SU-DHL-6 (cell line): ENCODE measurements around the gene PRELP.

ENCODE experiments used
- H2AFZ ChIP-seq: fragments of 200-600 bp; sonication (generic); 2 replicates; pipeline ENCODE4 v1.6.1; 2014; ENCODE audit warnings: low read depth, mild to moderate bottlenecking, moderate library complexity, mixed read lengths, antibody characterized with exemption, low read length; ENCODE audit not compliant: severe bottlenecking
- H3F3A ChIP-seq: fragments of 200-600 bp; shearing (Covaris generic); 2 replicates; pipeline ENCODE4 v1.6.0; 2016; ENCODE audit warnings: antibody characterized with exemption, mild to moderate bottlenecking; ENCODE audit not compliant: insufficient read depth
- H3K27ac ChIP-seq: fragments of 200-600 bp; sonication (generic); 2 replicates; pipeline ENCODE4 v1.5.1; 2016; ENCODE audit warnings: low read depth, mild to moderate bottlenecking, low read length, moderate library complexity, mixed read lengths
- H3K27me3 ChIP-seq: fragments of 200-600 bp; sonication (generic), shearing (Covaris generic); 2 replicates; pipeline ENCODE4 v1.6.0; 2014; ENCODE audit warnings: mild to moderate bottlenecking, low read length
- H3K36me3 ChIP-seq: fragments of 200-600 bp; sonication (generic); 2 replicates; pipeline ENCODE4 v1.6.1; 2014; ENCODE audit warnings: mild to moderate bottlenecking, low read length, mixed read lengths
- H3K4me2 ChIP-seq: fragments of 300-600, 200-600 bp; shearing (Covaris generic), sonication (generic); 2 replicates; pipeline ENCODE4 v1.6.0; 2014; ENCODE audit warnings: low read length, low read depth, mild to moderate bottlenecking; ENCODE audit not compliant: poor library complexity, severe bottlenecking
- H3K4me3 ChIP-seq: fragments of 200-600 bp; sonication (generic); 2 replicates; pipeline ENCODE4 v1.5.1; 2014; ENCODE audit warnings: antibody characterized with exemption, low read length, mild to moderate bottlenecking, mixed read lengths; ENCODE audit not compliant: insufficient read depth, poor library complexity, severe bottlenecking
- H3K79me2 ChIP-seq: fragments of 200-600 bp; sonication (generic); 2 replicates; pipeline ENCODE4 v1.6.1; 2014; ENCODE audit warnings: mild to moderate bottlenecking, low read length, moderate library complexity; ENCODE audit not compliant: insufficient read depth
- H3K9ac ChIP-seq: fragments of 200-600 bp; sonication (generic); 2 replicates; pipeline ENCODE4 v1.7.0; 2014; ENCODE audit warnings: mild to moderate bottlenecking, low read length
- H3K9me2 ChIP-seq: fragments of 200-600 bp; sonication (generic); replicated peaks from 2 replicates; pipeline ENCODE4 v1.6.1; 2014; ENCODE audit warnings: low read length; ENCODE audit not compliant: insufficient read depth
- H3K9me3 ChIP-seq: fragments of 200-600 bp; sonication (generic); 2 replicates; pipeline ENCODE4 v1.6.1; 2014; ENCODE audit warnings: low read length, mixed read lengths; ENCODE audit not compliant: insufficient read depth
- H4K20me1 ChIP-seq: fragments of 200-600 bp; sonication (generic); 2 replicates; pipeline ENCODE4 v1.6.1; 2014; ENCODE audit warnings: low read depth, mild to moderate bottlenecking, antibody characterized with exemption, low read length, moderate library complexity, mixed read lengths
- CTCF ChIP-seq: fragments of 200-600 bp; sonication (generic); IDR thresholded peaks from one replicate; pipeline ENCODE4 v1.5.1; 2017; ENCODE audit warnings: antibody characterized with exemption, mild to moderate bottlenecking, low read length, moderate library complexity; ENCODE audit not compliant: insufficient read depth, poor library complexity, severe bottlenecking
- EZH2phosphoT487 ChIP-seq: fragments of 200-600 bp; sonication (generic), shearing (Covaris generic); conservative IDR thresholded peaks from 2 replicates; pipeline ENCODE4 v1.6.1; 2018; ENCODE audit warnings: mild to moderate bottlenecking, antibody characterized with exemption, low read length, moderate library complexity, mixed read lengths

The PRELP gene

GRCh38 chr1:203468326-203468725 lies 7.3 kb upstream of the PRELP start:
- Histone ChIP-seq H3K9ac (no peak overlapping the region), H2AFZ (no peak overlapping the region), H3K27ac (no peak overlapping the region), H3K27me3 (no peaks in the 10 kb centered on the region), H3K79me2 (no peaks in the 10 kb centered on the region), H4K20me1 (no peaks in the 10 kb centered on the region), H3K36me3 (no peaks in the 10 kb centered on the region), H3F3A (0 out of 2 replicates have a peak, but pooled peaks cover 4% of the 10 kb centered on the region), H3K9me3 (no peaks in the 10 kb centered on the region), H3K4me2 (no peak overlapping the region), H3K9me2 (no peaks in the 10 kb centered on the region), H3K4me3 (no peak overlapping the region)
- TF ChIP-seq EZH2phosphoT487 (no peak), CTCF (no peak)

GRCh38 chr1:203470240-203470639 lies 5.4 kb upstream of the PRELP start:
- no peaks in the 10 kb centered on the region for H3K27me3 ChIP-seq
- no peaks in the 10 kb centered on the region for H3K9me2 ChIP-seq
- H3K27ac ChIP-seq: no peak overlapping the region
- TF ChIP-seq EZH2phosphoT487 (no peak), CTCF (no peak)
- H3K9me3 ChIP-seq: no peaks in the 10 kb centered on the region
- H3F3A ChIP-seq: 0 out of 2 replicates have a peak, but pooled peaks cover 4% of the 10 kb centered on the region
- no peaks in the 10 kb centered on the region for H3K79me2 ChIP-seq
- no peak overlapping the region for H2AFZ ChIP-seq
- no peaks in the 10 kb centered on the region for H3K36me3 ChIP-seq
- H3K4me3 ChIP-seq: no peak overlapping the region
- no peaks in the 10 kb centered on the region for H4K20me1 ChIP-seq
- no peak overlapping the region for H3K9ac ChIP-seq
- no peak overlapping the region for H3K4me2 ChIP-seq

GRCh38 chr1:203471841-203472240 lies 3.8 kb upstream of the PRELP start:
- Histone ChIP-seq H3K27ac (no peak overlapping the region), H3K9me2 (no peaks in the 10 kb centered on the region), H3K4me3 (no peak overlapping the region), H4K20me1 (no peaks in the 10 kb centered on the region), H3K4me2 (no peak overlapping the region), H3K79me2 (no peaks in the 10 kb centered on the region), H3K36me3 (no peaks in the 10 kb centered on the region), H3K9ac (no peak overlapping the region), H3K27me3 (no peaks in the 10 kb centered on the region), H2AFZ (no peak overlapping the region), H3F3A (0 out of 2 replicates have a peak, but pooled peaks cover 4% of the 10 kb centered on the region), H3K9me3 (no peaks in the 10 kb centered on the region)
- TF ChIP-seq EZH2phosphoT487 (no peak), CTCF (no peak)

GRCh38 chr1:203473281-203473680 lies 2.3 kb upstream of the PRELP start:
- H3K4me3 ChIP-seq: no peak overlapping the region

More at GRCh38 chr1:203473281-203473680, 2.3 kb upstream of the PRELP start:
- Histone ChIP-seq H3F3A (no peaks in the 10 kb centered on the region), H3K27me3 (no peaks in the 10 kb centered on the region), H2AFZ (no peak overlapping the region), H4K20me1 (no peaks in the 10 kb centered on the region), H3K27ac (no peak overlapping the region), H3K4me2 (no peak overlapping the region), H3K9ac (no peak overlapping the region), H3K79me2 (no peaks in the 10 kb centered on the region), H3K36me3 (no peaks in the 10 kb centered on the region), H3K9me2 (no peaks in the 10 kb centered on the region), H3K9me3 (no peaks in the 10 kb centered on the region)
- TF ChIP-seq EZH2phosphoT487 (no peak), CTCF (no peak)
